ENCODE measurements around the gene ZNF668. TPM values are rescaled to one million over a fixed set of nuclear protein-coding genes. Genes with fewer than 3 reads are reported as not detected.

Gene ZNF668
- total RNA-seq, 1 donor from 2014 or later: 12.7 TPM

GRCh38 chr16:31073142-31073969 is 684 bp downstream of the ZNF668 start:
- H3K4me1 Mint-ChIP-seq (ENCODE audit: low read depth): peaks cover 24% of the 10 kb centered on the region
- H3K27ac Mint-ChIP-seq: peak overlapping the region; percentile 96
- intact Hi-C loops (cut with micrococcal nuclease): loop anchor here (1.0 to 5.0 kb wide), 2 partner anchors 34 to 116 kb away; partner anchors contain the start of genes BCKDK and SETD1A
- no peaks in the 10 kb centered on the region for H3K9me3 Mint-ChIP-seq
- peak; percentile 85 for DNase-seq (ENCODE audit: low spot score)
- no peaks in the 10 kb centered on the region for H3K27me3 Mint-ChIP-seq (ENCODE audit: low read depth)
- H3K4me3 Mint-ChIP-seq (ENCODE audit: low read depth): peak overlapping the region; percentile 99
- peaks cover 27% of the 10 kb centered on the region for H3K36me3 Mint-ChIP-seq (ENCODE audit: low read depth)

DNA sequence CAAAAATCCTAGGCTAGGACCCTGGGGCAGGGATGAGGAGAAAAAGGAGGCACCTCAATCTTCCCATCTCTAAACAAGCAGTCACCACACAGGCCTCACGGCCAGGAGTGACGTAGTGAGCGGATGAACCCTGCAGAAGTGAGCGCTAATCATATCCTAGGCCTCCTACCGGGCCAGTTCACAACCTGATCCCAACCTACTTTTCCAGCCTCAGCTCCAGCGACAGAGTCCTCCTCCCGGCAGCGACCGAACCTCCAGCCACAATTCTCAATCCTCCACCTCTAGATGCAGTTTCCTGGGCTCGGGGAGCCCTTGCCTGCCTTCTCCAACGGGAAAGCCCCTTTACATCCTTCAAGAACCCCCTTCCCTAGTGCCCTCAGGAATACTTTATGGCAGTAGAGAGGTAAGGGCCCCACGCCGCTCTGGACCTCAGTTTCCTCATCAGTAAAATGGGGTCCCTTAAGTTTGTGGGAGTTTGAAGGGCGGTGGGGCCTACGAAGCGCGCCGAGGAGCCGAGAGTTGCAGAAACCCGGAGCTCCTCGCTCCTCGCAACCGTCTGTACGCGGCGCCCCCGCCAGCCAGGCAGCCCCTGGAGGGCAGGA is 1.4 kb downstream of the ZNF668 start:
- peak; percentile 33 for DNase-seq (ENCODE audit: low spot score)
- Mint-ChIP-seq H3K27ac (peak overlapping the region; percentile 96), H3K4me3 (ENCODE audit: low read depth) (peak overlapping the region; percentile 99), H3K36me3 (ENCODE audit: low read depth) (peaks cover 20% of the 10 kb centered on the region), H3K4me1 (ENCODE audit: low read depth) (peaks cover 26% of the 10 kb centered on the region), H3K9me3 (no peaks in the 10 kb centered on the region), H3K27me3 (ENCODE audit: low read depth) (no peaks in the 10 kb centered on the region)
- intact Hi-C loops (cut with micrococcal nuclease): loop anchor here (1.0 to 5.0 kb wide), 2 partner anchors 35 to 115 kb away; partner anchors contain the start of genes BCKDK and SETD1A

GRCh38 chr16:31071861-31072260 is 2.2 kb downstream of the ZNF668 start:
- intact Hi-C loops (cut with micrococcal nuclease): loop anchor here (5.0 kb wide), 1 partner anchor 35 kb away; the partner anchor contains the start of gene BCKDK
- H3K36me3 Mint-ChIP-seq (ENCODE audit: low read depth): peaks cover 15% of the 10 kb centered on the region
- peak overlapping the region; percentile 96 for H3K27ac Mint-ChIP-seq
- no peaks in the 10 kb centered on the region for H3K9me3 Mint-ChIP-seq
- H3K27me3 Mint-ChIP-seq (ENCODE audit: low read depth): no peaks in the 10 kb centered on the region
- peaks cover 26% of the 10 kb centered on the region for H3K4me1 Mint-ChIP-seq (ENCODE audit: low read depth)
- DNase-seq (ENCODE audit: low spot score): no peak
- H3K4me3 Mint-ChIP-seq (ENCODE audit: low read depth): peak overlapping the region; percentile 99

DNA sequence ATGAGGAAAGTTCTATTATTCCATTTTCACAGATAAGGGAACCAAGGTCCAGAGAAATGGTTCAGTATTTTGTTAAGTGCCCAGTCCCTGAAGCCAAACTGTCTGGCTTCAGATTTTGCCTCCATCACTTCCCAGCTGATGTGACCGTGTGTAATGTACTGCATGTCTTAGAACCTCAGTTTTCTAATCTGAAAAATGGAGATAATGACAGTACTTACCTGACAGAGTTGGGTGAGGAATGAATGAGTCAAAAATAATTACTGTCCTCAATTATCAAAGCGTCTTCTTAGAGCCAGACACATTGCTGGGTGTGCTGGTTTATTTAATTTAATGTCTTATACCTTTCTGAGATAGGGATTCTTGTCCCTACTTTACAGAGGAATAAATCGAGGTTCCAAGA is 6.7 kb downstream of the ZNF668 start:
- DNase-seq (ENCODE audit: low spot score): no peak
- no peaks in the 10 kb centered on the region for H3K27me3 Mint-ChIP-seq (ENCODE audit: low read depth)
- peaks cover 40% of the 10 kb centered on the region for H3K4me1 Mint-ChIP-seq (ENCODE audit: low read depth)
- no peak overlapping the region for H3K27ac Mint-ChIP-seq
- peaks cover 25% of the 10 kb centered on the region for H3K36me3 Mint-ChIP-seq (ENCODE audit: low read depth)
- intact Hi-C loops (cut with micrococcal nuclease): no loop called here
- H3K4me3 Mint-ChIP-seq (ENCODE audit: low read depth): no peak overlapping the region
- no peaks in the 10 kb centered on the region for H3K9me3 Mint-ChIP-seq

DNA sequence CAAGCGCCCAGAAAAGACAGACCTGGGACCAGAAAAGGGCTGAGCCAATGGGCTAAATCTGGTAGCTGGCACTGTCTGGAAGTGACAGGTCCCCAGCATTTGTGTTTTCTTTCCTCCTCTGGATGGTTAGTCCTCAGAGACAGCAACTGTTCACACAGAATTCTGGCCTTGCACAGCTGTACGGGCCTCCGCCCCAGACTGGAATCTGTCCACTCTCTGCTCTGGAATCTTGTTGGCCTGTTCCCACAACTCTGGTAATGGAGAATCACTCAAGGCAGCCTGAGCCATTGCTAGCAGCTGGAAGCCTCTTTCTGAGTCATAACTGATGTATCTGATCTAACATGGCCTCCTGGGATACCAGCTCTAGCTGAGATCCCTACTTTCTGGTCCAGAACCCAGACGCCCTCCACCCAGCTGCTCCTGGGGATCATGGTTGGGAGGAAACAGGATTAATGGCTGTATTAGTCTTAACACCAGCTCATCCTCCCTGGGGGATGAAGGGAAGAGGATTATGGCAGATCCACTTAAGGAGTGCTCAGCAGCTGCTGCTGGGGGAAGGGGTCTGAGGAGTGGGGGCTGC is 9.1 kb downstream of the ZNF668 start:
- H3K36me3 Mint-ChIP-seq (ENCODE audit: low read depth): peaks cover 46% of the 10 kb centered on the region
- no peak for DNase-seq (ENCODE audit: low spot score)
- peaks cover 31% of the 10 kb centered on the region for H3K4me1 Mint-ChIP-seq (ENCODE audit: low read depth)
- no peaks in the 10 kb centered on the region for H3K9me3 Mint-ChIP-seq
- H3K27ac Mint-ChIP-seq: peak overlapping the region; percentile 59
- H3K27me3 Mint-ChIP-seq (ENCODE audit: low read depth): no peaks in the 10 kb centered on the region
- intact Hi-C loops (cut with micrococcal nuclease): no loop called here
- H3K4me3 Mint-ChIP-seq (ENCODE audit: low read depth): peak overlapping the region; percentile 65

DNA sequence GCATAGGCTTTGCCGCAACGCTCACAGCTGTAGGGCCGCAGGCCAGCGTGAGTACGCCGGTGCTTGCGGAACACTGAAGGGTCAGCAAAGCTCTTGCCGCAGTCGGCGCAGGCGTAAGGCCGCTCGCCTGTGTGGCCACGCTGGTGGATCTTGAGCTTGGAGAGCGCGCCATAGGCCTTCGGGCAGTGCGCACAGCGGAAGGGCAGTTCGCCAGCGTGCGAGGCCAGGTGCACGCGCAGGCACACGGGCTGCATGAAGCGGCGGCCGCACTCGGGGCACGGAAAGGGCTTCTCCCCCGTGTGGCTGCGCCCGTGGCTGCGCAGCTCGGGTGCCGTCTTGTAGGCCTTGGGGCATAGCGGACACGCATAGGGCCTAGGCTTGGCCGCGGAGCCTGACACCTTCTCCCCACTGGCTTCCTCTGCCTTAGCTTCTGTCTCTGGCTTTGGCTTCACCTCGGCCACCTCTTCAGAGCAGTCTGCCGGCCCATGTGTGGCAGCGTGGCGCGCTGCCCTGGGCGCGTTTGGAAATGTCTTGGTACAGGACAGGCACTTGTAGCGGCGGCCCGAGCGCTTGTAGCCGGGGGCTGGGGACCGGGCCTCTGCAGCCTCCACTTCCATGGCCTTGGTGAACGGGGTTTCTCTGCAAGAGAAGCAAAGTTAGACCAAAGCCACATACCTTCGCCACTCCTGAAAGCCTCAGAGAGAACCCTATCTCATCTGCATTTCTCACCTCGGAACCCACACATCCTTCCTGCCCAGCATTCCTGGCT is 10.0 kb downstream of the ZNF668 start:
- no peak for DNase-seq (ENCODE audit: low spot score)
- no peaks in the 10 kb centered on the region for H3K9me3 Mint-ChIP-seq
- no peaks in the 10 kb centered on the region for H3K27me3 Mint-ChIP-seq (ENCODE audit: low read depth)
- H3K27ac Mint-ChIP-seq: peak overlapping the region; percentile 59
- H3K36me3 Mint-ChIP-seq (ENCODE audit: low read depth): peaks cover 50% of the 10 kb centered on the region
- peaks cover 28% of the 10 kb centered on the region for H3K4me1 Mint-ChIP-seq (ENCODE audit: low read depth)
- H3K4me3 Mint-ChIP-seq (ENCODE audit: low read depth): peak overlapping the region; percentile 65
- intact Hi-C loops (cut with micrococcal nuclease): no loop called here

- H3K27ac Mint-ChIP-seq: no peak overlapping the region
- H3K36me3 Mint-ChIP-seq (ENCODE audit: low read depth): peaks cover 50% of the 10 kb centered on the region
- H3K27me3 Mint-ChIP-seq (ENCODE audit: low read depth): no peaks in the 10 kb centered on the region
- peak overlapping the region; percentile 37 for H3K4me3 Mint-ChIP-seq (ENCODE audit: low read depth)
- peaks cover 26% of the 10 kb centered on the region for H3K4me1 Mint-ChIP-seq (ENCODE audit: low read depth)
- intact Hi-C loops (cut with micrococcal nuclease): no loop called here
- no peaks in the 10 kb centered on the region for H3K9me3 Mint-ChIP-seq
- no peak for DNase-seq (ENCODE audit: low spot score)
These were observed 10.6 kb downstream of the ZNF668 start for GRCh38 chr16:31063495-31063842.

DNA sequence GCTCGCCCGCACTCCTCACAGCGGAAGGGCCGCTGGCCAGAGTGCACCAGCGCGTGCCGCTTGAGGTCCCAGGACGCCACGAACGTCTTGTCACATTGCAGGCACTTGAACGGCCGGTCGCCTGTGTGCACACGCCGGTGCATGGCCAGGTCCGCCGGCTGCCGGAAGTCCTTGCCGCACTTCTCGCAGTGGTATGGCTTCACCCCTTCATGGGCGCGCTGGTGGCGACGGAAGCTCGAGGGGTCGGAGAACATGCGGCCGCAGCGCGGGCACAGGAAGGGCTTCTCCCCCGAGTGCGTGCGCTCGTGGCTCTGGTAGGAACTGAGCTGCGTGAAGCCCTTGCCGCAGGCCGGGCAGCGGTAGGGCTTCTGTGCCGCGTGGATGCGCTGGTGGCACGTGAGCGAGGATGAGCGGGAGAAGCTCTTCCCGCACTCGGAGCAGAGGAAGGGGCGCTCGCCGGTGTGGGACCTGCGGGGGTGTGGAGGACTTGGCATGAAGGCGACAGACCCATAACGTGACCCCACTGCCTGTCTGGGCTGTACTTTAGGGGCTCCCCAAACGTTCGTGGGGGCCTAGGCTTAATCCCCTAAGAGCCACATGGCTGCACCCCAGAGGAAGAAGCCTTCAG is 12.1 kb downstream of the ZNF668 start:
- Mint-ChIP-seq H3K4me3 (ENCODE audit: low read depth) (no peak overlapping the region), H3K9me3 (no peaks in the 10 kb centered on the region), H3K4me1 (ENCODE audit: low read depth) (peaks cover 24% of the 10 kb centered on the region), H3K36me3 (ENCODE audit: low read depth) (peaks cover 50% of the 10 kb centered on the region), H3K27me3 (ENCODE audit: low read depth) (no peaks in the 10 kb centered on the region), H3K27ac (no peak overlapping the region)
- intact Hi-C loops (cut with micrococcal nuclease): no loop called here
- DNase-seq (ENCODE audit: low spot score): no peak

GRCh38 chr16:31061126-31061812 is 12.8 kb downstream of the ZNF668 start:
- peaks cover 50% of the 10 kb centered on the region for H3K36me3 Mint-ChIP-seq (ENCODE audit: low read depth)
- H3K27ac Mint-ChIP-seq: no peak overlapping the region
- intact Hi-C loops (cut with micrococcal nuclease): no loop called here
- H3K4me3 Mint-ChIP-seq (ENCODE audit: low read depth): no peak overlapping the region
- no peaks in the 10 kb centered on the region for H3K27me3 Mint-ChIP-seq (ENCODE audit: low read depth)
- no peaks in the 10 kb centered on the region for H3K9me3 Mint-ChIP-seq
- no peak for DNase-seq (ENCODE audit: low spot score)
- peaks cover 24% of the 10 kb centered on the region for H3K4me1 Mint-ChIP-seq (ENCODE audit: low read depth)

- Mint-ChIP-seq H3K4me1 (ENCODE audit: low read depth) (peaks cover 9% of the 10 kb centered on the region), H3K4me3 (ENCODE audit: low read depth) (no peak overlapping the region), H3K9me3 (no peaks in the 10 kb centered on the region), H3K27me3 (ENCODE audit: low read depth) (no peaks in the 10 kb centered on the region), H3K27ac (peak overlapping the region; percentile 38), H3K36me3 (ENCODE audit: low read depth) (peaks cover 15% of the 10 kb centered on the region)
- DNase-seq (ENCODE audit: low spot score): no peak
- intact Hi-C loops (cut with micrococcal nuclease): no loop called here
These were observed 18.4 kb downstream of the ZNF668 start for GRCh38 chr16:31055613-31056012.

GRCh38 chr16:31052114-31052513 is 21.9 kb downstream of the ZNF668 start:
- H3K36me3 Mint-ChIP-seq (ENCODE audit: low read depth): peaks cover 4% of the 10 kb centered on the region
- DNase-seq (ENCODE audit: low spot score): no peak
- H3K9me3 Mint-ChIP-seq: no peaks in the 10 kb centered on the region
- intact Hi-C loops (cut with micrococcal nuclease): no loop called here
- no peak overlapping the region for H3K27ac Mint-ChIP-seq
- H3K4me1 Mint-ChIP-seq (ENCODE audit: low read depth): peaks cover 9% of the 10 kb centered on the region
- H3K27me3 Mint-ChIP-seq (ENCODE audit: low read depth): no peaks in the 10 kb centered on the region
- no peak overlapping the region for H3K4me3 Mint-ChIP-seq (ENCODE audit: low read depth)

Measured in activated T-helper 2 cell treated with anti-CD3 and anti-CD28 coated beads, Interferon-gamma antibody, Interleukin-2, Interleukin-4, amounts not matched to agents 10 μg/mL and 5 μg/mL and 100 μg/mL, durations not matched to agents 14 hours and 24 hours and 36 hours (primary cell).